K562 (cell line): Measurements from ENCODE around the gene EIF5A2. TPM values are rescaled to one million over a fixed set of nuclear protein-coding genes. Genes with fewer than 3 reads are reported as not detected.
A peak's percentile ranks its signal among the peaks of the same experiment; 100 is the strongest.

Experiments used
- ATAC-seq: fragments of 200-7000 bp; cut with Tn5 transposase; 3 replicates; pipeline ENCODE4 v1.9.1; 2020; ENCODE audit warnings: moderate library complexity
- BruUV-seq: library from RNA; stranded (reverse); fragments of 400-500 nt; replicated peaks from 2 replicates; lab custom pipeline; 2021; lab: Mats Ljungman, UMichigan
- CTCF ChIA-PET: fragments of 300-600 bp; formaldehyde crosslinking; extraction: SDS; loops from one replicate; lab custom pipeline; 2021; ENCODE audit warnings: low intra/inter-chr PET ratio; lab: Yijun Ruan, JAX
- POLR2A ChIA-PET: fragments of 300-600, 350-650 bp; sonication (Branson Sonifier 250); formaldehyde crosslinking; extraction: SDS; loops from one replicate; lab custom pipeline; 2021; ENCODE audit warnings: antibody characterized with exemption, inconsistent platforms; lab: Yijun Ruan, JAX
- DNase-seq, 4 experiments: peaks; one replicate each; pipeline versions ENCODE4 v3.0.0 to v3.0.0-alpha.2; 2011 to 2018; ENCODE audit warnings: low spot score in 3 of 4, mixed read lengths in 3 of 4; ENCODE audit errors: extremely low read depth in 1 of 4
- FAIRE-seq: peaks from 2 replicates; lab custom pipeline; 2011; peaks lifted over from hg19 to GRCh38; lab: Jason Lieb, UNC
- H2AFZ ChIP-seq: 2 replicates; pipeline ENCODE4 v1.6.0; 2011; ENCODE audit warnings: low read depth, low read length, control low read depth, inconsistent platforms
- H3K27ac ChIP-seq: fragments of 200-600 bp; 3 replicates; pipeline ENCODE4 v1.8.0; 2011; ENCODE audit warnings: low read depth, mild to moderate bottlenecking, control low read depth, inconsistent platforms, low read length, moderate library complexity, mixed read lengths; ENCODE audit errors: extremely low read depth
- H3K27me3 ChIP-seq, 2 experiments: fragments of 300-600 bp in 1 of 2; 2 replicates in 1 of 2; 3 replicates in 1 of 2; pipeline versions ENCODE4 v1.6.0 to v1.8.0; 2011; ENCODE audit warnings: inconsistent platforms in 2 of 2, low read length in 2 of 2, mild to moderate bottlenecking in 1 of 2, mixed read lengths in 1 of 2, moderate library complexity in 1 of 2; ENCODE audit not compliant: control insufficient read depth in 2 of 2, insufficient read depth in 2 of 2
- H3K36me3 ChIP-seq: fragments of 300-600 bp; 3 replicates; pipeline ENCODE4 v1.8.0; 2011; ENCODE audit warnings: mild to moderate bottlenecking, low read length, inconsistent platforms; ENCODE audit not compliant: control insufficient read depth, insufficient read depth
- H3K4me1 ChIP-seq, 2 experiments: fragments of 200-600 bp in 1 of 2; replicated peaks in 1 of 2; 2 replicates in 1 of 2; 3 replicates in 1 of 2; pipeline versions ENCODE4 v1.5.1 to v1.8.0; 2011; ENCODE audit warnings: inconsistent platforms in 2 of 2, low read length in 2 of 2, mild to moderate bottlenecking in 1 of 2, mixed read lengths in 1 of 2, moderate library complexity in 1 of 2; ENCODE audit not compliant: control insufficient read depth in 2 of 2, insufficient read depth in 2 of 2
- H3K4me2 ChIP-seq: 2 replicates; pipeline ENCODE4 v1.6.1; 2011; ENCODE audit warnings: low read length, control low read depth, inconsistent platforms, mixed read lengths; ENCODE audit not compliant: insufficient read depth
- H3K4me3 ChIP-seq: fragments of 200-600 bp; sonication (generic), shearing (Covaris generic); 2 replicates; pipeline ENCODE4 v1.5.1; 2016; ENCODE audit warnings: control low read depth, inconsistent platforms
- H3K79me2 ChIP-seq: fragments of 200-600 bp; 3 replicates; pipeline ENCODE4 v1.8.0; 2011; ENCODE audit warnings: low read length, inconsistent platforms; ENCODE audit not compliant: control insufficient read depth, insufficient read depth
- H3K9ac ChIP-seq, 2 experiments: 2 replicates each; pipeline versions ENCODE4 v1.6.0 to v1.6.1; 2011; ENCODE audit warnings: low read depth in 2 of 2, low read length in 2 of 2, control low read depth in 1 of 2, inconsistent platforms in 1 of 2, mild to moderate bottlenecking in 1 of 2, mixed read lengths in 1 of 2; ENCODE audit not compliant: insufficient read depth in 1 of 2
- H3K9me1 ChIP-seq: one replicate; pipeline ENCODE4 v1.6.0; 2011; ENCODE audit warnings: inconsistent platforms, mild to moderate bottlenecking, low read length, moderate library complexity; ENCODE audit not compliant: control insufficient read depth, insufficient read depth
- H3K9me3 ChIP-seq: replicated peaks from 2 replicates; pipeline ENCODE4 v1.5.1; 2011; ENCODE audit warnings: low read depth, low read length, inconsistent platforms; ENCODE audit not compliant: control insufficient read depth, insufficient read depth
- H4K20me1 ChIP-seq: replicated peaks from 2 replicates; pipeline ENCODE4 v1.6.1; 2011; ENCODE audit warnings: low read length, inconsistent platforms, mixed read lengths; ENCODE audit not compliant: control insufficient read depth, insufficient read depth
- ATF2 ChIP-seq: sonication (generic); formaldehyde crosslinking; IDR thresholded peaks from 2 replicates; pipeline ENCODE4 v1.8.1; 2022; ENCODE audit warnings: missing genetic modification reagents
- ATF3 ChIP-seq, 2 experiments: fragments of 450-650 bp in 1 of 2; sonication (generic) in 1 of 2; formaldehyde crosslinking in 1 of 2; IDR thresholded peaks in 1 of 2; conservative IDR thresholded peaks in 1 of 2; 2 replicates each; pipeline versions ENCODE4 v1.6.1 to v1.8.1; 2016 to 2023; ENCODE audit warnings: mild to moderate bottlenecking in 2 of 2, moderate library complexity in 2 of 2, inconsistent platforms in 1 of 2, missing genetic modification reagents in 1 of 2
- CREB5 ChIP-seq: fragments of 250-450 bp; sonication (Bioruptor Pico); IDR thresholded peaks from 2 replicates; pipeline ENCODE4 v1.5.0; 2020; ENCODE audit warnings: mild to moderate bottlenecking
- ERF ChIP-seq: fragments of 450-650 bp; formaldehyde crosslinking; IDR thresholded peaks from 2 replicates; pipeline ENCODE4 v1.4.0; 2020; ENCODE audit warnings: mild to moderate bottlenecking, mixed read lengths
- FOS ChIP-seq: IDR thresholded peaks from 3 replicates; pipeline ENCODE4 v1.6.1; 2011; ENCODE audit not compliant: insufficient read length; ENCODE audit errors: extremely low read depth
- HSF4 ChIP-seq: fragments of 250-450 bp; sonication (Bioruptor Pico); IDR thresholded peaks from 2 replicates; pipeline ENCODE4 v2.1.2; 2022; ENCODE audit warnings: mild to moderate bottlenecking, moderate library complexity, borderline replicate concordance
- JUN ChIP-seq, 2 experiments: sonication (generic) in 1 of 2; formaldehyde crosslinking in 1 of 2; IDR thresholded peaks; 2 replicates each; pipeline versions ENCODE4 v1.6.1 to v1.8.0; 2012 to 2022; ENCODE audit warnings: borderline replicate concordance in 2 of 2, mild to moderate bottlenecking in 2 of 2, improper control_type of control experiment in 1 of 2, low read depth in 1 of 2, low read length in 1 of 2, missing genetic modification reagents in 1 of 2
- KAT2B ChIP-seq: IDR thresholded peaks from one replicate; pipeline ENCODE4 v1.6.1; 2012; ENCODE audit warnings: low read depth, mild to moderate bottlenecking, control low read depth, inconsistent platforms, low read length, moderate library complexity
- MAZ ChIP-seq, 2 experiments: fragments of 450-650 bp in 1 of 2; sonication (generic) in 1 of 2; formaldehyde crosslinking; IDR thresholded peaks in 1 of 2; conservative IDR thresholded peaks in 1 of 2; 2 replicates each; pipeline versions ENCODE4 v1.4.0 to v1.5.0; 2020; ENCODE audit warnings: mild to moderate bottlenecking in 1 of 2, missing genetic modification reagents in 1 of 2
- PML ChIP-seq: IDR thresholded peaks from 2 replicates; pipeline ENCODE4 v1.6.1; 2012; ENCODE audit warnings: low read length, inconsistent platforms
- PRPF4 ChIP-seq: fragments of 200-400 bp; formaldehyde crosslinking; IDR thresholded peaks from one replicate; pipeline ENCODE4 v1.6.1; 2017; ENCODE audit warnings: low read length, low read depth, mild to moderate bottlenecking; ENCODE audit not compliant: insufficient read depth, poor library complexity, severe bottlenecking
- SMAD4 ChIP-seq: fragments of 250-450 bp; sonication (Bioruptor Pico); conservative IDR thresholded peaks from 2 replicates; pipeline ENCODE4 v1.8.0; 2021; ENCODE audit warnings: inconsistent platforms, mild to moderate bottlenecking, moderate library complexity
- ZNF395 ChIP-seq: fragments of 200-800 bp; sonication (Bioruptor generic); IDR thresholded peaks from 2 replicates; pipeline ENCODE4 v1.6.1; 2017; ENCODE audit warnings: missing genetic modification characterization, missing compliant biosample characterization
- WGBS: fragments of 100-300 bp; shearing (Covaris generic); methylation state at CpG from one replicate; pipeline ENCODE4 v1.1.6; 2016; ENCODE audit warnings: low coverage, mixed read lengths; ENCODE audit not compliant: insufficient coverage; ENCODE audit errors: missing lambda C conversion rate; 5-methylcytosine and 5-hydroxymethylcytosine counted together
- in situ Hi-C: fragments of 300-500 bp; cut with MboI; formaldehyde crosslinking; loops from 4 replicates; pipeline ENCODE4 v1.15.0; 2018; ENCODE audit warnings: inconsistent platforms, mixed read lengths
- intact Hi-C: fragments of 100-400 bp; cut with micrococcal nuclease; formaldehyde crosslinking; loops from 2 replicates; pipeline ENCODE4 v1.14.2; 2022
- polyA plus RNA-seq, 8 experiments: library from polyadenylated mRNA; depleted of rRNA in 4 of 8; stranded (reverse) in 5 of 8; unstranded in 3 of 8; fragments of >200 nt; fragmentation: Nextera tagmentation in 2 of 8; fragmentation: Illumina TruSeq in 1 of 8; extraction: Ambion mirVana in 2 of 8; extraction: Trizol in 1 of 8; gene quantifications; 2 replicates each; pipeline versions ENCODE4 v1.2.1 to v1.2.3, GENCODE V29; 2011 to 2014; ENCODE audit warnings: inconsistent platforms in 1 of 8, missing spikeins in 1 of 8
- total RNA-seq, 7 experiments: library from RNA; depleted of rRNA in 6 of 7; stranded (reverse); fragments of >200 nt in 6 of 7; fragmentation: Illumina TruSeq in 2 of 7; extraction: Trizol in 2 of 7; gene quantifications; 2 replicates each; pipeline versions ENCODE4 v1.2.1 to v1.2.3, GENCODE V29; 2011 to 2021; ENCODE audit warnings: low replicate concordance in 1 of 7

The EIF5A2 gene
- total and polyA plus RNA-seq, 9 of the 15 experiments (the other 6 are each of a cell fraction or from before 2014, with no cell fraction given), result 3.9 to 18.3 (median 15.9) TPM

- no peak for TF ChIP-seq ZNF395
Observed at GRCh38 chr3:170840291-170840859, 68.1 kb downstream of the EIF5A2 start (continued).

- Histone ChIP-seq H2AFZ (no peak overlapping the region), H3K9me3 (no peaks in the 10 kb centered on the region), H3K4me3 (no peak overlapping the region), H3K27me3 (no peaks in the 10 kb centered on the region), H3K9ac (no peak overlapping the region), H3K4me1 (no peaks in the 10 kb centered on the region), H3K36me3 (no peaks in the 10 kb centered on the region), H3K9me1 (no peaks in the 10 kb centered on the region), H3K79me2 (no peaks in the 10 kb centered on the region), H3K4me2 (no peak overlapping the region), H3K27ac (no peak overlapping the region), H4K20me1 (no peaks in the 10 kb centered on the region)
- WGBS, result 32% methylated on average over 3 of the region's 3 CpGs
- ChIA-PET CTCF (no interaction called here), POLR2A (interaction anchor here (0.8 to 1.8 kb wide), 5 partner anchors 10 to 647 kb away, joined by 3 to 4 read pairs (median 3); partner anchors contain the start of gene RPL22L1)
- DNase-seq, result no peak
- no TSS peak for BruUV-seq
- peak; percentile 64 for ATAC-seq
- in situ Hi-C loops, result no loop called here
- FAIRE-seq, result no peak
- intact Hi-C loops, result no loop called here
- TF ChIP-seq PML (no peak), ATF3 (IDR thresholded peaks at IDR 0.05) (peak; percentile 49; the same call in 1 of the 2 replicates), ATF3 (CRISPR knock-in tag; conservative IDR thresholded peaks at IDR 0.05) (no peak), ERF (CRISPR knock-in tag) (no peak), MAZ (CRISPR knock-in tag; conservative IDR thresholded peaks at IDR 0.05 in 1 of 2, IDR thresholded peaks at IDR 0.05 in 1 of 2) (no peak), HSF4 (CRISPR knock-in tag) (no peak), SMAD4 (CRISPR knock-in tag) (0 out of 2 replicates have a peak, but pooled peaks have one; percentile 11), ATF2 (CRISPR knock-in tag) (no peak), KAT2B (no peak), FOS (no peak), JUN (IDR thresholded peaks at IDR 0.05; ENCODE audit: borderline replicate concordance, low read depth, low read length) (no peak), JUN (CRISPR knock-in tag; IDR thresholded peaks at IDR 0.05; ENCODE audit: borderline replicate concordance) (no peak), PRPF4 (no peak), CREB5 (no peak)
Observed at GRCh38 chr3:170839518-170840100, 68.8 kb downstream of the EIF5A2 start.
